H1 (cell line): Measurements from ENCODE around the gene TRIM28. TPM values are rescaled to one million over a fixed set of nuclear protein-coding genes. Genes with fewer than 3 reads are reported as not detected.

Experiments
- CBX5 ChIP-seq: fragments of 300-800, 300-1000 bp; sonication (generic); IDR thresholded peaks from 2 replicates; pipeline ENCODE4 v1.7.1; 2016; ENCODE audit warnings: antibody characterized with exemption, low read length, low read depth
- CREB1 ChIP-seq: IDR thresholded peaks from 2 replicates; pipeline ENCODE4 v1.6.1; 2012; ENCODE audit warnings: inconsistent platforms
- GTF2F1 ChIP-seq: IDR thresholded peaks from 2 replicates; pipeline ENCODE4 v1.6.1; 2012; ENCODE audit warnings: low read depth, low read length, improper control_type of control experiment, borderline replicate concordance
- KDM5A ChIP-seq: fragments of 200-600 bp; IDR thresholded peaks from 2 replicates; pipeline ENCODE4 v1.7.1; 2012; ENCODE audit warnings: mild to moderate bottlenecking, low read length, inconsistent platforms, mixed read lengths
- MAX ChIP-seq: IDR thresholded peaks from 2 replicates; pipeline ENCODE4 v1.6.1; 2012; ENCODE audit warnings: inconsistent platforms
- PHF8 ChIP-seq: fragments of 200-600 bp; sonication (generic); conservative IDR thresholded peaks from 2 replicates; pipeline ENCODE4 v1.7.1; 2012; ENCODE audit warnings: low read depth, mild to moderate bottlenecking, inconsistent platforms, low read length, moderate library complexity
- POLR2AphosphoS5 ChIP-seq: IDR thresholded peaks from 2 replicates; pipeline ENCODE4 v1.6.1; 2011; ENCODE audit warnings: low read depth, low read length
- SP1 ChIP-seq: IDR thresholded peaks from 2 replicates; pipeline ENCODE4 v1.6.1; 2011; ENCODE audit warnings: low read depth, low read length
- TCF12 ChIP-seq: IDR thresholded peaks from 2 replicates; pipeline ENCODE4 v1.6.1; 2011; ENCODE audit warnings: low read depth, mild to moderate bottlenecking, low read length
- polyA plus RNA-seq, 7 experiments: library from polyadenylated mRNA; depleted of rRNA in 3 of 7; stranded (reverse) in 5 of 7; unstranded in 2 of 7; fragments of >200 nt in 5 of 7; fragments of 200-250 nt in 2 of 7; gene quantifications; 1 replicate in 5 of 7; 2 replicates in 1 of 7; 4 replicates in 1 of 7; pipeline versions ENCODE4 v1.2.1 to v1.2.3, GENCODE V29; 2011 to 2013; ENCODE audit warnings: missing spikeins in 2 of 7, mixed read lengths in 2 of 7
- total RNA-seq: library from RNA; stranded (reverse); fragmentation: NEBNext Ultra II Directional; extraction: Animal tissue kit (Norgen Biotek cat#: 25700); gene quantifications from 2 replicates; pipeline ENCODE4 v1.2.1, GENCODE V29; 2021
- TF ChIP-seq, protein P1 (sequence below): fragments of 300-600 bp; sonication (generic); IDR thresholded peaks from 2 replicates; pipeline ENCODE4 v1.7.1; 2012; ENCODE audit warnings: low read length, moderate library complexity, mild to moderate bottlenecking, inconsistent platforms; ENCODE audit not compliant: insufficient replicate concordance

Gene TRIM28
- total and polyA plus RNA-seq, 2 of the 8 experiments (the other 6 are each of a cell fraction or from before 2014, with no cell fraction given), result 1,433 to 1,442 TPM

DNA sequence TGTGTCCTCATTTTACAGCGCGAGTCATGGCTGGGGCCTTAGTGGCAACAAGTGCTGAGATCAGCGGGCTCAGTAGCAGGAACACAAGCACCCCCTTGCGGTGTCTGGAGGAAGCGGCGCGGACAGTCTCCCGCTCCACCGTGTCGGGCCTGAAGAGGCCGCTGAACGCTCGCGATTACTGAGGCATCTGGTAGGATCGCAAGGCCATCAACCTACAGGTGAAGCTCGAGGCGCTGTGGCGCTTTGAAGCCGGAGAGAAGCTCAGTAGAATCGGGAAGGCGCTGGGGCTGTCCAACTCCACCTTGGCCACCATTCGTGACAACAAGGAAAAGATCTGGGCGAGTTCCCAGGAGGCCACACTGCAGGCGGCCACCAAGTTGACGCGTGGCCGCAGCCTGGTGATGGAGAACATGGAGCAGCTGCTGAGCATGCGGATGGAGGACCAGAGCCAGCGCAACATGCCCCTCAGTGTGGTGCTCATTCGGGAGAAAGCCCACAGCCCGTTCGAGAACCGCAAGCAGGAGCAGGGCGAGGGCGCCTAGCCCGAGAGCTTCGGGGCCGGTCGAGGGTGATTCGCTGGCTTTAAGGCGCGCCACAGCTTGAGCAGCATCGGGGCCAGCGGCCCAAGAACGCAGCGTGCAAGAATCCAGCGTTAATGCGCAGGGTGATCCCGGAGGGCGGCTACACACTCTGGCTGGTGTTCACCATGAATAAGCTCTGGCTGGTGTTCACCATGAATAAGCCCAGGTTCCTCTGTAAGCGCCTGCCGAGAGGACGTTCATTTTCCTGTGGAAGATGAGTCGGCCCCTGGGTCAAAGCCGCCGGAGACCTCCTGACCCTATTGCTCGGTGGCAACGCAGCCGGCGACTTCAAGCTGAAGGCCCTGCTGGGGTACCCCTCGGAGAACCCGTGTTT, 37.6 kb downstream of the TRIM28 start (continued):
- TF ChIP-seq, protein P1, sequence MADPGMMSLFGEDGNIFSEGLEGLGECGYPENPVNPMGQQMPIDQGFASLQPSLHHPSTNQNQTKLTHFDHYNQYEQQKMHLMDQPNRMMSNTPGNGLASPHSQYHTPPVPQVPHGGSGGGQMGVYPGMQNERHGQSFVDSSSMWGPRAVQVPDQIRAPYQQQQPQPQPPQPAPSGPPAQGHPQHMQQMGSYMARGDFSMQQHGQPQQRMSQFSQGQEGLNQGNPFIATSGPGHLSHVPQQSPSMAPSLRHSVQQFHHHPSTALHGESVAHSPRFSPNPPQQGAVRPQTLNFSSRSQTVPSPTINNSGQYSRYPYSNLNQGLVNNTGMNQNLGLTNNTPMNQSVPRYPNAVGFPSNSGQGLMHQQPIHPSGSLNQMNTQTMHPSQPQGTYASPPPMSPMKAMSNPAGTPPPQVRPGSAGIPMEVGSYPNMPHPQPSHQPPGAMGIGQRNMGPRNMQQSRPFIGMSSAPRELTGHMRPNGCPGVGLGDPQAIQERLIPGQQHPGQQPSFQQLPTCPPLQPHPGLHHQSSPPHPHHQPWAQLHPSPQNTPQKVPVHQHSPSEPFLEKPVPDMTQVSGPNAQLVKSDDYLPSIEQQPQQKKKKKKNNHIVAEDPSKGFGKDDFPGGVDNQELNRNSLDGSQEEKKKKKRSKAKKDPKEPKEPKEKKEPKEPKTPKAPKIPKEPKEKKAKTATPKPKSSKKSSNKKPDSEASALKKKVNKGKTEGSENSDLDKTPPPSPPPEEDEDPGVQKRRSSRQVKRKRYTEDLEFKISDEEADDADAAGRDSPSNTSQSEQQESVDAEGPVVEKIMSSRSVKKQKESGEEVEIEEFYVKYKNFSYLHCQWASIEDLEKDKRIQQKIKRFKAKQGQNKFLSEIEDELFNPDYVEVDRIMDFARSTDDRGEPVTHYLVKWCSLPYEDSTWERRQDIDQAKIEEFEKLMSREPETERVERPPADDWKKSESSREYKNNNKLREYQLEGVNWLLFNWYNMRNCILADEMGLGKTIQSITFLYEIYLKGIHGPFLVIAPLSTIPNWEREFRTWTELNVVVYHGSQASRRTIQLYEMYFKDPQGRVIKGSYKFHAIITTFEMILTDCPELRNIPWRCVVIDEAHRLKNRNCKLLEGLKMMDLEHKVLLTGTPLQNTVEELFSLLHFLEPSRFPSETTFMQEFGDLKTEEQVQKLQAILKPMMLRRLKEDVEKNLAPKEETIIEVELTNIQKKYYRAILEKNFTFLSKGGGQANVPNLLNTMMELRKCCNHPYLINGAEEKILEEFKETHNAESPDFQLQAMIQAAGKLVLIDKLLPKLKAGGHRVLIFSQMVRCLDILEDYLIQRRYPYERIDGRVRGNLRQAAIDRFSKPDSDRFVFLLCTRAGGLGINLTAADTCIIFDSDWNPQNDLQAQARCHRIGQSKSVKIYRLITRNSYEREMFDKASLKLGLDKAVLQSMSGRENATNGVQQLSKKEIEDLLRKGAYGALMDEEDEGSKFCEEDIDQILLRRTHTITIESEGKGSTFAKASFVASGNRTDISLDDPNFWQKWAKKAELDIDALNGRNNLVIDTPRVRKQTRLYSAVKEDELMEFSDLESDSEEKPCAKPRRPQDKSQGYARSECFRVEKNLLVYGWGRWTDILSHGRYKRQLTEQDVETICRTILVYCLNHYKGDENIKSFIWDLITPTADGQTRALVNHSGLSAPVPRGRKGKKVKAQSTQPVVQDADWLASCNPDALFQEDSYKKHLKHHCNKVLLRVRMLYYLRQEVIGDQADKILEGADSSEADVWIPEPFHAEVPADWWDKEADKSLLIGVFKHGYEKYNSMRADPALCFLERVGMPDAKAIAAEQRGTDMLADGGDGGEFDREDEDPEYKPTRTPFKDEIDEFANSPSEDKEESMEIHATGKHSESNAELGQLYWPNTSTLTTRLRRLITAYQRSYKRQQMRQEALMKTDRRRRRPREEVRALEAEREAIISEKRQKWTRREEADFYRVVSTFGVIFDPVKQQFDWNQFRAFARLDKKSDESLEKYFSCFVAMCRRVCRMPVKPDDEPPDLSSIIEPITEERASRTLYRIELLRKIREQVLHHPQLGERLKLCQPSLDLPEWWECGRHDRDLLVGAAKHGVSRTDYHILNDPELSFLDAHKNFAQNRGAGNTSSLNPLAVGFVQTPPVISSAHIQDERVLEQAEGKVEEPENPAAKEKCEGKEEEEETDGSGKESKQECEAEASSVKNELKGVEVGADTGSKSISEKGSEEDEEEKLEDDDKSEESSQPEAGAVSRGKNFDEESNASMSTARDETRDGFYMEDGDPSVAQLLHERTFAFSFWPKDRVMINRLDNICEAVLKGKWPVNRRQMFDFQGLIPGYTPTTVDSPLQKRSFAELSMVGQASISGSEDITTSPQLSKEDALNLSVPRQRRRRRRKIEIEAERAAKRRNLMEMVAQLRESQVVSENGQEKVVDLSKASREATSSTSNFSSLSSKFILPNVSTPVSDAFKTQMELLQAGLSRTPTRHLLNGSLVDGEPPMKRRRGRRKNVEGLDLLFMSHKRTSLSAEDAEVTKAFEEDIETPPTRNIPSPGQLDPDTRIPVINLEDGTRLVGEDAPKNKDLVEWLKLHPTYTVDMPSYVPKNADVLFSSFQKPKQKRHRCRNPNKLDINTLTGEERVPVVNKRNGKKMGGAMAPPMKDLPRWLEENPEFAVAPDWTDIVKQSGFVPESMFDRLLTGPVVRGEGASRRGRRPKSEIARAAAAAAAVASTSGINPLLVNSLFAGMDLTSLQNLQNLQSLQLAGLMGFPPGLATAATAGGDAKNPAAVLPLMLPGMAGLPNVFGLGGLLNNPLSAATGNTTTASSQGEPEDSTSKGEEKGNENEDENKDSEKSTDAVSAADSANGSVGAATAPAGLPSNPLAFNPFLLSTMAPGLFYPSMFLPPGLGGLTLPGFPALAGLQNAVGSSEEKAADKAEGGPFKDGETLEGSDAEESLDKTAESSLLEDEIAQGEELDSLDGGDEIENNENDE, result no peak
- TF ChIP-seq POLR2AphosphoS5, result peak; percentile 70; the same call in 1 of the 2 replicates
- no peak for TF ChIP-seq GTF2F1
- no peak for TF ChIP-seq PHF8
- no peak for TF ChIP-seq CBX5
- TF ChIP-seq SP1, result no peak
- TF ChIP-seq CREB1, result peak; percentile 76
- 0 out of 2 replicates have a peak, but pooled peaks have one; percentile 74 for TF ChIP-seq TCF12
- peak; percentile 36; the same call in 1 of the 2 replicates for TF ChIP-seq MAX
- no peak for TF ChIP-seq KDM5A
